K562 (cell line): Measurements from ENCODE around the gene CRACR2B. TPM values are rescaled to one million over a fixed set of nuclear protein-coding genes. Genes with fewer than 3 reads are reported as not detected.
A peak's percentile ranks its signal among the peaks of the same experiment; 100 is the strongest.

Experiments used
- ATAC-seq: fragments of 200-7000 bp; cut with Tn5 transposase; 3 replicates; pipeline ENCODE4 v1.9.1; 2020; ENCODE audit warnings: moderate library complexity
- BruUV-seq: library from RNA; stranded (reverse); fragments of 400-500 nt; replicated peaks from 2 replicates; lab custom pipeline; 2021; lab: Mats Ljungman, UMichigan
- CTCF ChIA-PET: fragments of 300-600 bp; formaldehyde crosslinking; extraction: SDS; loops from one replicate; lab custom pipeline; 2021; ENCODE audit warnings: low intra/inter-chr PET ratio; lab: Yijun Ruan, JAX
- POLR2A ChIA-PET: fragments of 300-600, 350-650 bp; sonication (Branson Sonifier 250); formaldehyde crosslinking; extraction: SDS; loops from one replicate; lab custom pipeline; 2021; ENCODE audit warnings: antibody characterized with exemption, inconsistent platforms; lab: Yijun Ruan, JAX
- DNase-seq, 4 experiments: peaks; one replicate each; pipeline versions ENCODE4 v3.0.0 to v3.0.0-alpha.2; 2011 to 2018; ENCODE audit warnings: low spot score in 3 of 4, mixed read lengths in 3 of 4; ENCODE audit errors: extremely low read depth in 1 of 4
- FAIRE-seq: peaks from 2 replicates; lab custom pipeline; 2011; peaks lifted over from hg19 to GRCh38; lab: Jason Lieb, UNC
- H2AFZ ChIP-seq: 2 replicates; pipeline ENCODE4 v1.6.0; 2011; ENCODE audit warnings: low read depth, low read length, control low read depth, inconsistent platforms
- H3K27ac ChIP-seq: fragments of 200-600 bp; 3 replicates; pipeline ENCODE4 v1.8.0; 2011; ENCODE audit warnings: low read depth, mild to moderate bottlenecking, control low read depth, inconsistent platforms, low read length, moderate library complexity, mixed read lengths; ENCODE audit errors: extremely low read depth
- H3K27me3 ChIP-seq, 2 experiments: fragments of 300-600 bp in 1 of 2; 2 replicates in 1 of 2; 3 replicates in 1 of 2; pipeline versions ENCODE4 v1.6.0 to v1.8.0; 2011; ENCODE audit warnings: inconsistent platforms in 2 of 2, low read length in 2 of 2, mild to moderate bottlenecking in 1 of 2, mixed read lengths in 1 of 2, moderate library complexity in 1 of 2; ENCODE audit not compliant: control insufficient read depth in 2 of 2, insufficient read depth in 2 of 2
- H3K36me3 ChIP-seq: fragments of 300-600 bp; 3 replicates; pipeline ENCODE4 v1.8.0; 2011; ENCODE audit warnings: mild to moderate bottlenecking, low read length, inconsistent platforms; ENCODE audit not compliant: control insufficient read depth, insufficient read depth
- H3K4me1 ChIP-seq, 2 experiments: fragments of 200-600 bp in 1 of 2; replicated peaks in 1 of 2; 2 replicates in 1 of 2; 3 replicates in 1 of 2; pipeline versions ENCODE4 v1.5.1 to v1.8.0; 2011; ENCODE audit warnings: inconsistent platforms in 2 of 2, low read length in 2 of 2, mild to moderate bottlenecking in 1 of 2, mixed read lengths in 1 of 2, moderate library complexity in 1 of 2; ENCODE audit not compliant: control insufficient read depth in 2 of 2, insufficient read depth in 2 of 2
- H3K4me2 ChIP-seq: 2 replicates; pipeline ENCODE4 v1.6.1; 2011; ENCODE audit warnings: low read length, control low read depth, inconsistent platforms, mixed read lengths; ENCODE audit not compliant: insufficient read depth
- H3K4me3 ChIP-seq: fragments of 200-600 bp; sonication (generic), shearing (Covaris generic); 2 replicates; pipeline ENCODE4 v1.5.1; 2016; ENCODE audit warnings: control low read depth, inconsistent platforms
- H3K79me2 ChIP-seq: fragments of 200-600 bp; 3 replicates; pipeline ENCODE4 v1.8.0; 2011; ENCODE audit warnings: low read length, inconsistent platforms; ENCODE audit not compliant: control insufficient read depth, insufficient read depth
- H3K9ac ChIP-seq, 2 experiments: 2 replicates each; pipeline versions ENCODE4 v1.6.0 to v1.6.1; 2011; ENCODE audit warnings: low read depth in 2 of 2, low read length in 2 of 2, control low read depth in 1 of 2, inconsistent platforms in 1 of 2, mild to moderate bottlenecking in 1 of 2, mixed read lengths in 1 of 2; ENCODE audit not compliant: insufficient read depth in 1 of 2
- H3K9me1 ChIP-seq: one replicate; pipeline ENCODE4 v1.6.0; 2011; ENCODE audit warnings: inconsistent platforms, mild to moderate bottlenecking, low read length, moderate library complexity; ENCODE audit not compliant: control insufficient read depth, insufficient read depth
- H3K9me3 ChIP-seq: replicated peaks from 2 replicates; pipeline ENCODE4 v1.5.1; 2011; ENCODE audit warnings: low read depth, low read length, inconsistent platforms; ENCODE audit not compliant: control insufficient read depth, insufficient read depth
- H4K20me1 ChIP-seq: replicated peaks from 2 replicates; pipeline ENCODE4 v1.6.1; 2011; ENCODE audit warnings: low read length, inconsistent platforms, mixed read lengths; ENCODE audit not compliant: control insufficient read depth, insufficient read depth
- AFF4 ChIP-seq: sonication (generic); formaldehyde crosslinking; IDR thresholded peaks from 2 replicates; pipeline ENCODE4 v1.8.0; 2023; ENCODE audit warnings: mild to moderate bottlenecking, missing genetic modification reagents
- BRD9 ChIP-seq: fragments of 450-650 bp; IDR thresholded peaks from 2 replicates; pipeline ENCODE4 v1.6.1; 2018; ENCODE audit warnings: low read depth; ENCODE audit not compliant: partially characterized antibody
- ELF4 ChIP-seq: fragments of 450-650 bp; formaldehyde crosslinking; IDR thresholded peaks from 2 replicates; pipeline ENCODE4 v1.4.0; 2022; ENCODE audit warnings: missing genetic modification characterization
- FOXJ2 ChIP-seq: fragments of 200-800 bp; sonication (Bioruptor generic); IDR thresholded peaks from 2 replicates; pipeline ENCODE4 v1.6.1; 2016; ENCODE audit warnings: missing genetic modification characterization, missing compliant biosample characterization
- FOXK2 ChIP-seq, 2 experiments: fragments of 450-650 bp; IDR thresholded peaks in 1 of 2; conservative IDR thresholded peaks in 1 of 2; 2 replicates each; pipeline ENCODE4 v1.6.1; 2016; ENCODE audit warnings: low read depth in 2 of 2, mild to moderate bottlenecking in 1 of 2
- HMGXB4 ChIP-seq: sonication (generic); formaldehyde crosslinking; IDR thresholded peaks from 2 replicates; pipeline ENCODE4 v1.8.1; 2023; ENCODE audit warnings: mild to moderate bottlenecking, missing genetic modification reagents
- MTA3 ChIP-seq: fragments of 450-650 bp; formaldehyde crosslinking; IDR thresholded peaks from 2 replicates; pipeline ENCODE4 v1.6.1; 2017; ENCODE audit warnings: mild to moderate bottlenecking, borderline replicate concordance
- POLR2A ChIP-seq: fragments of 450-650 bp; conservative IDR thresholded peaks from 2 replicates; pipeline ENCODE4 v1.6.1; 2016
- ZKSCAN3 ChIP-seq: fragments of 250-450 bp; sonication (Bioruptor Pico); IDR thresholded peaks from 2 replicates; pipeline ENCODE4 v1.4.0; 2020
- ZNF133 ChIP-seq: fragments of 250-450 bp; sonication (Bioruptor Pico); IDR thresholded peaks from 2 replicates; pipeline ENCODE4 v1.4.0; 2020; ENCODE audit warnings: mild to moderate bottlenecking
- ZNF830 ChIP-seq: fragments of 250-450 bp; sonication (Bioruptor Pico); IDR thresholded peaks from 2 replicates; pipeline ENCODE4 v1.5.0; 2021; ENCODE audit warnings: mild to moderate bottlenecking
- WGBS: fragments of 100-300 bp; shearing (Covaris generic); methylation state at CpG from one replicate; pipeline ENCODE4 v1.1.6; 2016; ENCODE audit warnings: low coverage, mixed read lengths; ENCODE audit not compliant: insufficient coverage; ENCODE audit errors: missing lambda C conversion rate; 5-methylcytosine and 5-hydroxymethylcytosine counted together
- in situ Hi-C: fragments of 300-500 bp; cut with MboI; formaldehyde crosslinking; loops from 4 replicates; pipeline ENCODE4 v1.15.0; 2018; ENCODE audit warnings: inconsistent platforms, mixed read lengths
- intact Hi-C: fragments of 100-400 bp; cut with micrococcal nuclease; formaldehyde crosslinking; loops from 2 replicates; pipeline ENCODE4 v1.14.2; 2022
- polyA plus RNA-seq, 8 experiments: library from polyadenylated mRNA; depleted of rRNA in 4 of 8; stranded (reverse) in 5 of 8; unstranded in 3 of 8; fragments of >200 nt; fragmentation: Nextera tagmentation in 2 of 8; fragmentation: Illumina TruSeq in 1 of 8; extraction: Ambion mirVana in 2 of 8; extraction: Trizol in 1 of 8; gene quantifications; 2 replicates each; pipeline versions ENCODE4 v1.2.1 to v1.2.3, GENCODE V29; 2011 to 2014; ENCODE audit warnings: inconsistent platforms in 1 of 8, missing spikeins in 1 of 8
- total RNA-seq, 7 experiments: library from RNA; depleted of rRNA in 6 of 7; stranded (reverse); fragments of >200 nt in 6 of 7; fragmentation: Illumina TruSeq in 2 of 7; extraction: Trizol in 2 of 7; gene quantifications; 2 replicates each; pipeline versions ENCODE4 v1.2.1 to v1.2.3, GENCODE V29; 2011 to 2021; ENCODE audit warnings: low replicate concordance in 1 of 7
- TF ChIP-seq, protein P1 (sequence below): fragments of 250-450 bp; sonication (Bioruptor Pico); IDR thresholded peaks from 2 replicates; pipeline ENCODE4 v1.5.0; 2021; ENCODE audit warnings: mild to moderate bottlenecking, moderate library complexity
- TF ChIP-seq, protein P2 (sequence below), 2 experiments: fragments of 450-650 bp in 1 of 2; sonication (generic) in 1 of 2; formaldehyde crosslinking; conservative IDR thresholded peaks; 2 replicates each; pipeline versions ENCODE4 v1.4.0 to v1.8.1; 2020 to 2022; ENCODE audit warnings: mild to moderate bottlenecking in 1 of 2, missing genetic modification reagents in 1 of 2

Gene CRACR2B
- total and polyA plus RNA-seq, 9 of the 15 experiments (the other 6 are each of a cell fraction or from before 2014, with no cell fraction given) = 0.10 to 51.0 (median 6.0) TPM

- Histone ChIP-seq H2AFZ (no peak overlapping the region), H3K79me2 (peaks cover 62% of the 10 kb centered on the region), H3K9me1 (peaks cover 3% of the 10 kb centered on the region), H3K4me1 (peaks cover 17 to 47% of the 10 kb centered on the region in 2 experiments; a peak in 4 of 5 replicates), H3K9me3 (no peaks in the 10 kb centered on the region), H3K9ac (peak overlapping the region; percentile 94 to 98), H3K4me3 (peak overlapping the region; percentile 99; the same call in 1 of the 2 replicates), H4K20me1 (peaks cover 24% of the 10 kb centered on the region), H3K4me2 (peak overlapping the region; percentile 100), H3K27me3 (no peaks in the 10 kb centered on the region), H3K27ac (peak overlapping the region; percentile 98), H3K36me3 (peaks cover 48% of the 10 kb centered on the region)
- ATAC-seq (no peak), FAIRE-seq (no peak), DNase-seq (no peak)
- WGBS = 84% methylated on average over 2 of the region's 3 CpGs
- no TSS peak for BruUV-seq
- CTCF ChIA-PET = no interaction called here
- in situ Hi-C loops (no loop called here), intact Hi-C loops (no loop called here)
- POLR2A ChIA-PET = interaction anchor here (0.7 to 2.5 kb wide), 7 partner anchors 7 to 47 kb away, joined by 3 to 12 read pairs (median 4); partner anchors contain the start of gene PNPLA2
- TF ChIP-seq MTA3 (no peak), ELF4 (no peak), AFF4 (CRISPR knock-in tag) (no peak), FOXJ2 (tag) (no peak), ZNF830 (CRISPR knock-in tag) (no peak), ZKSCAN3 (CRISPR knock-in tag) (no peak), BRD9 (no peak), ZNF133 (no peak), POLR2A (peak; percentile 10; the same call in 1 of the 2 replicates), FOXK2 (conservative IDR thresholded peaks at IDR 0.05 in 1 of 2, IDR thresholded peaks at IDR 0.05 in 1 of 2; ENCODE audit: low read depth in 2 of 2) (no peak), HMGXB4 (no peak)
- TF ChIP-seq, protein P1, sequence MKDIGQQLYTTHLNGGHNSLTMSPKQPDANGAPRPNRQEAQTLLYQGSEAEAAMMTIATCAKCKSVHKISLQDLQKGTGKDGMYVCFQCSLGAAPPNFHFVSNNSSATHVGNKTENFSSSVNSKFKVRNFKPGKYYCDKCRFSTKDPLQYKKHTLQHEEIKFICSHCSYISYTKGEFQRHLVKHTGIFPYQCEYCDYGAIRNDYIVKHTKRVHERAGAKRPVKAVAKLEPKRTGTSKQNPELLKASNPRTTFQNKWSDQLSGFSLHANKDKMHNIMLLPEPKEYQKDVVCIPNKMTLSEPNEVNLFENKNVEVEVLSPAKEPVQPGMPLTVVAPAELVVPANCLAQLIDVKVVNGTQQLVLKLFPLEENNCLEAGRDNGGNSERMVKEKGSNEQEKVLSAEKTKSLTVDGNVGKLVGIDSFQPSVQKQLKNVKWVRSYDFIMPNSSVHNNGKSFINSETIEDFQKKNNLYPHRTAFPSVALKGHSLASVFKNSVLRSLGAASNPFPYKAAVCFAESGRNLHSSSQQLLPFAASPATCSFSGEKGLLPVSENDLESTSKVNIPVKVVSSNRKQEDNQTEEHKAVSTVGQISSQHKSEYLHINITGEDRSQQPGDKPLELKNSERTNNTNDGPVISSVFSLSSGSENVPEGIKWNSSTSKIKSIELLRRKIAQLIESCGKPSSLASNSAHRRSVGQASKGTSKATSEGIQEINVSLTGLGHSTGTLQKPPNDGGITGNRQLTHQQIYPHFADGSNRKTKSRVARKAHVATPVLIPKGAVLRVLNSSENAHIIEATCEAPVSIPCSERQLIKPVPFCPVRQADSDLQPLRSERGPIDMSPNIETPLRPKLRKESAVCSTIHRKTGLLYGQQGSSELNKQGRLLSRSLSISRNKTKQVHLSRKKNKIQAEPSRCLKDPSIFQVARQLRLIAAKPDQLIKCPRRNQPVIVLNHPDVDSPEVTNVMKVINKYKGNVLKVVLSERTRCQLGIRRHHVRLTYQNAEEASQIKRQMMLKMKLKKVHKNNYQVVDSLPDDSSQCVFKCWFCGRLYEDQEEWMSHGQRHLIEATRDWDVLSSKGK (CRISPR knock-in tag) = no peak
- TF ChIP-seq, protein P2, sequence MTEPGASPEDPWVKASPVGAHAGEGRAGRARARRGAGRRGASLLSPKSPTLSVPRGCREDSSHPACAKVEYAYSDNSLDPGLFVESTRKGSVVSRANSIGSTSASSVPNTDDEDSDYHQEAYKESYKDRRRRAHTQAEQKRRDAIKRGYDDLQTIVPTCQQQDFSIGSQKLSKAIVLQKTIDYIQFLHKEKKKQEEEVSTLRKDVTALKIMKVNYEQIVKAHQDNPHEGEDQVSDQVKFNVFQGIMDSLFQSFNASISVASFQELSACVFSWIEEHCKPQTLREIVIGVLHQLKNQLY (CRISPR knock-in tag; conservative IDR thresholded peaks at IDR 0.05) = no peak
Measured at GRCh38 chr11:812390-812789, 15.3 kb upstream of the CRACR2B start.
